ENCODE measurements around the gene SPACA4. TPM values are rescaled to one million over a fixed set of nuclear protein-coding genes. Genes with fewer than 3 reads are reported as not detected.

The SPACA4 gene
- polyA plus RNA-seq, 4 donors, result 0.22 to 4.9 TPM; not detected in 2

- H3K4me3 ChIP-seq (ENCODE audit: low read depth in 1 of 3, low read length in 3 of 3), result no peak overlapping the region
- WGBS, 3 donors, result 56 to 75% (median 68%) methylated on average over 21 of the region's 21 CpGs
- no peak for FAIRE-seq
- DNase-seq, result peak in 1 of 2 donors; percentile 66
- H3K4me1 ChIP-seq (ENCODE audit: control insufficient read depth in 3 of 3, insufficient read depth in 2 of 3, low read depth in 1 of 3, low read length in 2 of 3), result peaks cover 0 to 15% (median 0%) of the 10 kb centered on the region in 3 donors
- H3K9me3 ChIP-seq (ENCODE audit: control insufficient read depth in 2 of 2, insufficient read depth in 1 of 2, low read depth in 1 of 2, low read length in 1 of 2), result no peaks in the 10 kb centered on the region
- H3K27ac ChIP-seq (ENCODE audit: low read depth in 1 of 3, low read length in 2 of 3), result peak overlapping the region in 2 of 3 donors; percentile 6 to 37
- H3K27me3 ChIP-seq (ENCODE audit: control insufficient read depth in 3 of 3, insufficient read depth in 3 of 3, low read length in 3 of 3), result no peaks in the 10 kb centered on the region
- H3K36me3 ChIP-seq (ENCODE audit: control insufficient read depth in 3 of 3, insufficient read depth in 2 of 3, low read depth in 1 of 3, low read length in 3 of 3), result peaks cover 0 to 42% (median 3%) of the 10 kb centered on the region in 3 donors
Observed at GRCh38 chr19:48600679-48601417, 5.7 kb upstream of the SPACA4 start.

- peaks cover 0 to 15% (median 0%) of the 10 kb centered on the region in 3 donors for H3K4me1 ChIP-seq (ENCODE audit: control insufficient read depth in 3 of 3, insufficient read depth in 2 of 3, low read depth in 1 of 3, low read length in 2 of 3)
- no peaks in the 10 kb centered on the region for H3K27me3 ChIP-seq (ENCODE audit: control insufficient read depth in 3 of 3, insufficient read depth in 3 of 3, low read length in 3 of 3)
- H3K36me3 ChIP-seq (ENCODE audit: control insufficient read depth in 3 of 3, insufficient read depth in 2 of 3, low read depth in 1 of 3, low read length in 3 of 3), result peaks cover 0 to 62% (median 3%) of the 10 kb centered on the region in 3 donors
- H3K4me3 ChIP-seq (ENCODE audit: low read depth in 1 of 3, low read length in 3 of 3), result no peak overlapping the region
- DNase-seq, result no peak
- H3K9me3 ChIP-seq (ENCODE audit: control insufficient read depth in 2 of 2, insufficient read depth in 1 of 2, low read depth in 1 of 2, low read length in 1 of 2), result no peaks in the 10 kb centered on the region
- H3K27ac ChIP-seq (ENCODE audit: low read depth in 1 of 3, low read length in 2 of 3), result no peak overlapping the region
- WGBS, 3 donors, result 41 to 70% (median 60%) methylated on average over 9 of the region's 9 CpGs
- no peak for FAIRE-seq
Observed at GRCh38 chr19:48603001-48603400, 3.5 kb upstream of the SPACA4 start.

- Histone ChIP-seq H3K27ac (ENCODE audit: low read depth in 1 of 3, low read length in 2 of 3) (no peak overlapping the region), H3K4me1 (ENCODE audit: control insufficient read depth in 3 of 3, insufficient read depth in 2 of 3, low read depth in 1 of 3, low read length in 2 of 3) (peaks cover 0 to 15% (median 0%) of the 10 kb centered on the region in 3 donors), H3K9me3 (ENCODE audit: control insufficient read depth in 2 of 2, insufficient read depth in 1 of 2, low read depth in 1 of 2, low read length in 1 of 2) (no peaks in the 10 kb centered on the region), H3K4me3 (ENCODE audit: low read depth in 1 of 3, low read length in 3 of 3) (no peak overlapping the region), H3K27me3 (ENCODE audit: control insufficient read depth in 3 of 3, insufficient read depth in 3 of 3, low read length in 3 of 3) (no peaks in the 10 kb centered on the region), H3K36me3 (ENCODE audit: control insufficient read depth in 3 of 3, insufficient read depth in 2 of 3, low read depth in 1 of 3, low read length in 3 of 3) (peaks cover 0 to 67% (median 3%) of the 10 kb centered on the region in 3 donors)
- no peak for DNase-seq
- 87 to 94% (median 92%) methylated on average over 20 to 39 of the region's 39 CpGs for WGBS, 3 donors
- no peak for FAIRE-seq
Observed at GRCh38 chr19:48603449-48603848, 3.1 kb upstream of the SPACA4 start.

GRCh38 chr19:48603850-48604249 is 2.7 kb upstream of the SPACA4 start:
- FAIRE-seq (no peak), DNase-seq (no peak)
- Histone ChIP-seq H3K9me3 (ENCODE audit: control insufficient read depth in 2 of 2, insufficient read depth in 1 of 2, low read depth in 1 of 2, low read length in 1 of 2) (no peaks in the 10 kb centered on the region), H3K27me3 (ENCODE audit: control insufficient read depth in 3 of 3, insufficient read depth in 3 of 3, low read length in 3 of 3) (no peaks in the 10 kb centered on the region), H3K27ac (ENCODE audit: low read depth in 1 of 3, low read length in 2 of 3) (no peak overlapping the region), H3K4me3 (ENCODE audit: low read depth in 1 of 3, low read length in 3 of 3) (no peak overlapping the region), H3K36me3 (ENCODE audit: control insufficient read depth in 3 of 3, insufficient read depth in 2 of 3, low read depth in 1 of 3, low read length in 3 of 3) (peaks cover 0 to 71% (median 3%) of the 10 kb centered on the region in 3 donors), H3K4me1 (ENCODE audit: control insufficient read depth in 3 of 3, insufficient read depth in 2 of 3, low read depth in 1 of 3, low read length in 2 of 3) (peaks cover 0 to 15% (median 0%) of the 10 kb centered on the region in 3 donors)
- 88 to 93% (median 89%) methylated on average over 9 of the region's 9 CpGs for WGBS, 3 donors

- Histone ChIP-seq H3K27ac (ENCODE audit: low read depth in 1 of 3, low read length in 2 of 3) (no peak overlapping the region), H3K4me3 (ENCODE audit: low read depth in 1 of 3, low read length in 3 of 3) (no peak overlapping the region), H3K4me1 (ENCODE audit: control insufficient read depth in 3 of 3, insufficient read depth in 2 of 3, low read depth in 1 of 3, low read length in 2 of 3) (peaks cover 0 to 6% (median 0%) of the 10 kb centered on the region in 3 donors), H3K9me3 (ENCODE audit: control insufficient read depth in 2 of 2, insufficient read depth in 1 of 2, low read depth in 1 of 2, low read length in 1 of 2) (no peaks in the 10 kb centered on the region), H3K27me3 (ENCODE audit: control insufficient read depth in 3 of 3, insufficient read depth in 3 of 3, low read length in 3 of 3) (no peaks in the 10 kb centered on the region), H3K36me3 (ENCODE audit: control insufficient read depth in 3 of 3, insufficient read depth in 2 of 3, low read depth in 1 of 3, low read length in 3 of 3) (peaks cover 0 to 74% (median 2%) of the 10 kb centered on the region in 3 donors)
- DNase-seq (no peak), FAIRE-seq (no peak)
- 87 to 93% (median 88%) methylated on average over 7 of the region's 7 CpGs for WGBS, 3 donors
Observed at GRCh38 chr19:48607359-48607755, 815 bp downstream of the SPACA4 start.

GRCh38 chr19:48608798-48609263 is 2.3 kb downstream of the SPACA4 start:
- H3K9me3 ChIP-seq (ENCODE audit: control insufficient read depth in 2 of 2, insufficient read depth in 1 of 2, low read depth in 1 of 2, low read length in 1 of 2), result no peaks in the 10 kb centered on the region
- FAIRE-seq (no peak), DNase-seq (peak; percentile 50 to 54)
- H3K4me1 ChIP-seq (ENCODE audit: control insufficient read depth in 3 of 3, insufficient read depth in 2 of 3, low read depth in 1 of 3, low read length in 2 of 3), result peaks cover 0 to 14% (median 0%) of the 10 kb centered on the region in 3 donors
- no peaks in the 10 kb centered on the region for H3K27me3 ChIP-seq (ENCODE audit: control insufficient read depth in 3 of 3, insufficient read depth in 3 of 3, low read length in 3 of 3)
- H3K4me3 ChIP-seq (ENCODE audit: low read depth in 1 of 3, low read length in 3 of 3), result no peak overlapping the region
- peaks cover 0 to 74% (median 2%) of the 10 kb centered on the region in 3 donors for H3K36me3 ChIP-seq (ENCODE audit: control insufficient read depth in 3 of 3, insufficient read depth in 2 of 3, low read depth in 1 of 3, low read length in 3 of 3)
- H3K27ac ChIP-seq (ENCODE audit: low read depth in 1 of 3, low read length in 2 of 3), result no peak overlapping the region
- 17 to 20% (median 18%) methylated on average over 9 of the region's 9 CpGs for WGBS, 3 donors

- DNase-seq, result no peak
- peaks cover 0 to 71% (median 2%) of the 10 kb centered on the region in 3 donors for H3K36me3 ChIP-seq (ENCODE audit: control insufficient read depth in 3 of 3, insufficient read depth in 2 of 3, low read depth in 1 of 3, low read length in 3 of 3)
- no peak overlapping the region for H3K4me3 ChIP-seq (ENCODE audit: low read depth in 1 of 3, low read length in 3 of 3)
- H3K27ac ChIP-seq (ENCODE audit: low read depth in 1 of 3, low read length in 2 of 3), result no peak overlapping the region
- H3K4me1 ChIP-seq (ENCODE audit: control insufficient read depth in 3 of 3, insufficient read depth in 2 of 3, low read depth in 1 of 3, low read length in 2 of 3), result peaks cover 0 to 15% (median 0%) of the 10 kb centered on the region in 3 donors
- 91 to 94% (median 94%) methylated on average over 20 of the region's 20 CpGs for WGBS, 3 donors
- no peaks in the 10 kb centered on the region for H3K27me3 ChIP-seq (ENCODE audit: control insufficient read depth in 3 of 3, insufficient read depth in 3 of 3, low read length in 3 of 3)
- FAIRE-seq, result no peak
- H3K9me3 ChIP-seq (ENCODE audit: control insufficient read depth in 2 of 2, insufficient read depth in 1 of 2, low read depth in 1 of 2, low read length in 1 of 2), result no peaks in the 10 kb centered on the region
Observed at GRCh38 chr19:48609571-48610108, 3.1 kb downstream of the SPACA4 start.

- FAIRE-seq (no peak), DNase-seq (no peak)
- no peaks in the 10 kb centered on the region for H3K9me3 ChIP-seq (ENCODE audit: control insufficient read depth in 2 of 2, insufficient read depth in 1 of 2, low read depth in 1 of 2, low read length in 1 of 2)
- peaks cover 0 to 33% (median 0%) of the 10 kb centered on the region in 3 donors for H3K4me1 ChIP-seq (ENCODE audit: control insufficient read depth in 3 of 3, insufficient read depth in 2 of 3, low read depth in 1 of 3, low read length in 2 of 3)
- peaks cover 2 to 76% (median 14%) of the 10 kb centered on the region in 3 donors for H3K36me3 ChIP-seq (ENCODE audit: control insufficient read depth in 3 of 3, insufficient read depth in 2 of 3, low read depth in 1 of 3, low read length in 3 of 3)
- no peak overlapping the region for H3K27ac ChIP-seq (ENCODE audit: low read depth in 1 of 3, low read length in 2 of 3)
- no peaks in the 10 kb centered on the region for H3K27me3 ChIP-seq (ENCODE audit: control insufficient read depth in 3 of 3, insufficient read depth in 3 of 3, low read length in 3 of 3)
- 86 to 89% (median 89%) methylated on average over 14 of the region's 14 CpGs for WGBS, 3 donors
- no peak overlapping the region for H3K4me3 ChIP-seq (ENCODE audit: low read depth in 1 of 3, low read length in 3 of 3)
Observed at GRCh38 chr19:48611872-48612271, 5.3 kb downstream of the SPACA4 start.

All from small intestine (tissue), 7 donors.